ENCODE measurements around the gene DNPEP.

DNPEP gene

DNA sequence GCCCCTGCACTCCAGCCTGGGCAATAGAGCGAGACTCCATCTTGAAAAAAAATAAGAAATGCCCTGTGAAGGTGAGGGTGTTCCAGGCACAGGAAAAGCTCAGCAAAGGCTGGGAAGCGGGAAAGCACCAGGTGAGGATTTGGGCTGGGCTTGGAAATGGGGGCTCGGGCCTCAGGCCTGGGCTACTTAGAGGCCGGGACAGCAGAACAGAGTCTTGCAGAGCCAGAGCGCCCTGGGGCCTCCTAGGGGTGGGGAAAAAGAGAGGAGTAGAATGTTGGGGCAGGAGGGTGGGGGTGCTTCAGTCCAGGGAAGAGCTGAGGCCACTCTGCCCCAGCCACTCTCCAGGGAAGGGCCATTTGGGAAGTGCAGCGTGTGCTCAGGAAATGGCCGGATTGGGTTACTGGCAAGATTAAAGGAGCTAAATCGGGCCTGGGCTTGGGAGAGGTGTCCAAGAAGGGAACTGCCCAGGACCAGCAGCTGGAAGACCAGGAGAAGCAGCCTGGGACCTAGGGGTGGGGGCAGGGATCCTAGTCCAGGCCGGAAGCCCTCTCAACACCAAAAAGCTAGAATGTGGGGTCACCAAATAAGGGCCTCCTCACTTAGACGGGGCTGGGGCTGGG, 16.7 kb upstream of the DNPEP start:
- no peak overlapping the region for H3K9ac ChIP-seq
- no peak overlapping the region for H3K27ac ChIP-seq

DNA sequence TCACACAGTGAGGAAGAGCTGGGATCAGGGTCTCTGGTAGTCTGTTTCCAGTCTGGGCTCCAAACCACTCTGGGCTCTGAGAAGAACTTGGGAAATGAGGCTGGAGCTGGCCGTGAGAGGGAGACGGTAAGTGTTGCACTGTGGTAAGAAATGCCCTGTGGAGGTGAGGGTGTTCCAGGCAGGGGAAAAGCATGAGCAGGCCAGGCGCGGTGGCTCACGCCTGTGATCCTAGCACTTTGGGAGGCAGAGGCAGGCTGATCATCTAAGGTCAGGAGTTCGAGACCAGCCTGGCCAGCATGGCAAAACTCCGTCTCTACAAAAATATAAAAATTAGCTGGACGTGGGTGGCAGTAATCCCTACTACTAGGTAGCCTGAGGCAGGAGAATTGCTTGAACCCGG, 16.1 kb upstream of the DNPEP start:
- Histone ChIP-seq H2AFZ (no peak overlapping the region), H3K4me3 (ENCODE audit: low read depth, low read length) (no peak overlapping the region), H3K9me3 (ENCODE audit: control insufficient read depth, low read length) (no peaks in the 10 kb centered on the region), H3K27ac (no peak overlapping the region), H3K4me2 (ENCODE audit: low read length) (no peak overlapping the region), H3K27me3 (ENCODE audit: control insufficient read depth, insufficient read depth, low read length) (no peaks in the 10 kb centered on the region), H3K79me2 (no peaks in the 10 kb centered on the region), H3K9ac (no peak overlapping the region), H3K36me3 (ENCODE audit: control insufficient read depth, insufficient read depth, low read length) (no peaks in the 10 kb centered on the region), H3K4me1 (peaks cover 9% of the 10 kb centered on the region)
- TF ChIP-seq, protein P1, sequence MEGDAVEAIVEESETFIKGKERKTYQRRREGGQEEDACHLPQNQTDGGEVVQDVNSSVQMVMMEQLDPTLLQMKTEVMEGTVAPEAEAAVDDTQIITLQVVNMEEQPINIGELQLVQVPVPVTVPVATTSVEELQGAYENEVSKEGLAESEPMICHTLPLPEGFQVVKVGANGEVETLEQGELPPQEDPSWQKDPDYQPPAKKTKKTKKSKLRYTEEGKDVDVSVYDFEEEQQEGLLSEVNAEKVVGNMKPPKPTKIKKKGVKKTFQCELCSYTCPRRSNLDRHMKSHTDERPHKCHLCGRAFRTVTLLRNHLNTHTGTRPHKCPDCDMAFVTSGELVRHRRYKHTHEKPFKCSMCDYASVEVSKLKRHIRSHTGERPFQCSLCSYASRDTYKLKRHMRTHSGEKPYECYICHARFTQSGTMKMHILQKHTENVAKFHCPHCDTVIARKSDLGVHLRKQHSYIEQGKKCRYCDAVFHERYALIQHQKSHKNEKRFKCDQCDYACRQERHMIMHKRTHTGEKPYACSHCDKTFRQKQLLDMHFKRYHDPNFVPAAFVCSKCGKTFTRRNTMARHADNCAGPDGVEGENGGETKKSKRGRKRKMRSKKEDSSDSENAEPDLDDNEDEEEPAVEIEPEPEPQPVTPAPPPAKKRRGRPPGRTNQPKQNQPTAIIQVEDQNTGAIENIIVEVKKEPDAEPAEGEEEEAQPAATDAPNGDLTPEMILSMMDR (IDR thresholded peaks at IDR 0.05): no peak

More for the DNA sequence above, 16.7 kb upstream of the DNPEP start:
- H3K4me1 ChIP-seq: peaks cover 3% of the 10 kb centered on the region
- no peaks in the 10 kb centered on the region for H3K79me2 ChIP-seq
- H3K27me3 ChIP-seq (ENCODE audit: control insufficient read depth, insufficient read depth, low read length): no peaks in the 10 kb centered on the region
- H2AFZ ChIP-seq: no peak overlapping the region
- TF ChIP-seq, protein P1 (IDR thresholded peaks at IDR 0.05): no peak
- no peak overlapping the region for H3K4me3 ChIP-seq (ENCODE audit: low read depth, low read length)
- H3K9me3 ChIP-seq (ENCODE audit: control insufficient read depth, low read length): no peaks in the 10 kb centered on the region
- no peaks in the 10 kb centered on the region for H3K36me3 ChIP-seq (ENCODE audit: control insufficient read depth, insufficient read depth, low read length)
- H3K4me2 ChIP-seq (ENCODE audit: low read length): no peak overlapping the region

DNA sequence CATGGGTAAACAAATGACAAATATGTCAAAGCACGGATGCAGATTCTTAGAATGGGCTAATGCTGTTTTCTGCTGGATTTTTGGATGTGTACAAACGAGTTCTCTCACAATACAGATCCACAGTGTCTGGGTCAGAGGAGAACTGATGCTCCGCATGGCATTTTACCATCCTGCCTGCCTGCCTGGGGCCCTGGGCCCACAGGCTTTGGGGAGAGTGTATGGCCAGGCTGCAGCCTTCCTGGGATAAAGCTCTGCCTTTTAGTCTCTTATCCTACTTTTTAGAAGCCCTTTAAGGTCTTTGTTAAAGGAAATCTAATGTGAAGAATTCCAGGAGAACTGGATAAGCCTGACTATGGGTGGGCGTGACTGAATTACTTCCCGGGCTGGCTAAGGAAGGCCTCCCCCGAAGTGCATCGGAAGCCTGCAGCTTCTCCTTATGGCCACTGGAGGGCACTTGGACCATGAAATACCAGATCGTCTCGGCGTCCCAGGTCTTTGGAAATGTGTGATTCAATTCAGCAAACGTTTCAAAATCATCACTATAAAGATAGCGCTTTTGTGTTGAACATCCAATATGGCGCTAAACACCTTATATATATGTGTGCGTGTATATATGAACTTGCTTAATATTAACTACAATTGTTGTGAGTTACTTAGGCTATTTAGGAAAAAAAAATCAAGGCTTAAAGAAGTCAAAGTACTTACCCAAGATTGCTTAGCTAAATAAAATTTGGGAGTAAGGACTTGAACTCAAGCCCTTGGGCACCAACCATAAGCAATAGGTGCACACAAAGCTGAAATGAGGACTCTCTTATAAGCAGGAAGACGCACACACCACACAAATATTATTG, 15.2 kb upstream of the DNPEP start:
- Histone ChIP-seq H3K27ac (no peak overlapping the region), H3K79me2 (no peaks in the 10 kb centered on the region), H3K27me3 (ENCODE audit: control insufficient read depth, insufficient read depth, low read length) (no peaks in the 10 kb centered on the region), H3K9ac (no peak overlapping the region), H3K4me2 (ENCODE audit: low read length) (no peak overlapping the region), H3K36me3 (ENCODE audit: control insufficient read depth, insufficient read depth, low read length) (no peaks in the 10 kb centered on the region), H3K9me3 (ENCODE audit: control insufficient read depth, low read length) (no peaks in the 10 kb centered on the region), H3K4me1 (peaks cover 12% of the 10 kb centered on the region), H2AFZ (peak overlapping the region; percentile 13), H3K4me3 (ENCODE audit: low read depth, low read length) (no peak overlapping the region)
- TF ChIP-seq, protein P1 (IDR thresholded peaks at IDR 0.05): peak; percentile 89

DNA sequence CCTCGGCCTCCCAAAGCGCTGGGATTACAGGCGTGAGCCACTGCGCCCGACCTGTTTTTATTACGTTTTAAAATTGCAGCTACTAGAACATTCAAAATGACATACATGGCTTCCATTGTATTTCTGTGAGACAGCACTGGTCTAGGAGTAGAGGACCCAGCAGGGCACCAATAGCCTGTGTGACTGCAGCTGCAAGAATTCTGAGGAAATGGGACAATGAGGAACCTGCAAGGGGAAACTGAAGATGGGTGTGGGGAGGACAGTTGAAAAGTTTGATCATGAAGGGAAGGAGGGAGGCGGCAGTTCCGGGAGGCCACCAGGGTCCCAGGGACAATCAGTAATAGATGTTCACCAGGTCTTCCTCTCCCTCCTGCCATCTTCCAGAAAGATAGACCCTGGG, 13.9 kb upstream of the DNPEP start:
- TF ChIP-seq, protein P1 (IDR thresholded peaks at IDR 0.05): no peak
- H3K36me3 ChIP-seq (ENCODE audit: control insufficient read depth, insufficient read depth, low read length): no peaks in the 10 kb centered on the region
- no peak overlapping the region for H3K9ac ChIP-seq
- H3K79me2 ChIP-seq: no peaks in the 10 kb centered on the region
- H3K4me2 ChIP-seq (ENCODE audit: low read length): no peak overlapping the region
- no peak overlapping the region for H3K27ac ChIP-seq
- no peak overlapping the region for H2AFZ ChIP-seq
- no peaks in the 10 kb centered on the region for H3K9me3 ChIP-seq (ENCODE audit: control insufficient read depth, low read length)
- H3K4me1 ChIP-seq: peaks cover 12% of the 10 kb centered on the region
- H3K4me3 ChIP-seq (ENCODE audit: low read depth, low read length): no peak overlapping the region
- H3K27me3 ChIP-seq (ENCODE audit: control insufficient read depth, insufficient read depth, low read length): no peaks in the 10 kb centered on the region

Measured in parathyroid adenoma (tissue), 2 donors.